GM15510 (cell line): ENCODE results near the gene SMOC2.

ENCODE experiments used
- POLR2A ChIP-seq: IDR thresholded peaks from 3 replicates; pipeline ENCODE4 v1.6.1; 2011; ENCODE audit warnings: borderline replicate concordance; ENCODE audit not compliant: insufficient read length; ENCODE audit errors: extremely low read depth

SMOC2 gene

DNA sequence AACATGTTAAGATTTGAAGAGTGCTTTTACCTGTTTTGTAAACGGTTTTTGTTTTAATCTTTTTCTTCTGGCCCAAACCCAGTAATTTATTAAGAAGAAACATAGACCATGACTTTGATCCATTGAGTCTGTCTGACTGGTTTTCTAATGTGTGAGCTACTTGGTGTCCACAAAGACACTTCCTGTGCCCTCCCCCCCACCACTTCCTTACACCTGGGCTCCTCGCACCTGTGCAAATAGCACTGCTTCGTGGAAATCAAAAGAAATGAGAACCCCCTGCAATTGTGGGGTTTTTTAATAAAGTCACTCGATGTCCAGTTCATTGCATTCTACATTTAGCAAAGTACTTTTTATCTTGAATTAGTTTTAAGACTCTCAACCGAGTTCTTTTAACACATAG lies 65.5 kb downstream of the SMOC2 start:
- TF ChIP-seq POLR2A, result no peak

DNA sequence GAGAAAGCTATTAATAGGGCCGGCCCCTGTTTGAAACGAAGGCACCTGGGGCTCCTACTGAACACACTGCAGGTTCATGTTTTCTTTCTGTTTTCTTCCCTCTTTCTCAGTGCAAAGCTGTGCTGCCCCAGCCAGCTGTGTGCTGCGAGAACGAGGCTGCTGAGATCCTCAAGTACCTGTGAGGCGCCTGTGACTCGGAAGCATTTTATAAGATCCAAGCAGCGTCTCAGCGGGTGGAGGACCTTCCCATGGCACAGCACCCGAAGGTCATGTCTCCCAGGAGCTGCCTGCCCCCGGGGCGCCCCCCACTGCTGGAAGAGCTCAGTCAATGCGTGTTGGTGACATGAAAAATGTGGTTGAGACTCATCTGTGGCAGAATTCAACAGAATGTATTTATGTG lies 66.3 kb downstream of the SMOC2 start:
- no peak for TF ChIP-seq POLR2A

DNA sequence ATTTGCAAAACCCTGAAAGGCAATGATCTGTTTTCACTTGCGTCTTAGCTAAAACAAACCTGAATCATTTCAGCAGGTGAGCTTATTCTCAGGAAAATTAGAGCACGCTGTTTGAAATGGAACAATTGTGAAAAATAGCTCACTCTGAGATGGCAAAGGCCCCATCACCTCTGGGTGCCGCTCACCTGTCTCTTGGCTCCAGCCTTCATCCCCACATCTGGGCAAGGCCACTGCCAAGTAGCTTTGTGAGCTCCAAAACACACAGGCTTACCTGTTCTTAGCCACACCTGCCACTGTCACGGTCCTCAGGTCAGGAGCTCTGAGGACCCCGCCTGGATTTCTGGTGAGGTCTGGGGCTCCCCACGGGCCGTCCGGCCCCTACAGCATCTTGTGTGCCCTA lies 66.7 kb downstream of the SMOC2 start:
- TF ChIP-seq POLR2A, result no peak

DNA sequence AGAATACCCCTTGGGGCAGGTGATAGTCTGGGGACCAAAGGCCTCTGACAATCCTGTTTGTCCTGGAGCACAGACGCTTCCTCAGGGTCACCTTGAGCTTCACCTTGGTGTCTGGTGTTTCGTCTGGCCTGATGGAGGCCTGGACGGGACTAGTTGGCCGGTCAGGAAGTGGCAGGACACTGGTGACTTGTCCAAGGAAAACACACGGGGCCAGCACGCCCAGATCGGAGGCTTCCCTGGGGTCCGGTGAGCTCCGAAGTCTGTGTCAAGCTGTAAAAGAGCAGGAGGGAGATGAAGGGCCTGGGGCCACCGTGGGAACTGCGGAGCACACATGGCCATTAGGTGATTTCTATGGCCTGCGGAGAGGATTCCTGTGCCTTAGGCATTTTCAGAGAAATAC lies 67.9 kb downstream of the SMOC2 start:
- no peak for TF ChIP-seq POLR2A

DNA sequence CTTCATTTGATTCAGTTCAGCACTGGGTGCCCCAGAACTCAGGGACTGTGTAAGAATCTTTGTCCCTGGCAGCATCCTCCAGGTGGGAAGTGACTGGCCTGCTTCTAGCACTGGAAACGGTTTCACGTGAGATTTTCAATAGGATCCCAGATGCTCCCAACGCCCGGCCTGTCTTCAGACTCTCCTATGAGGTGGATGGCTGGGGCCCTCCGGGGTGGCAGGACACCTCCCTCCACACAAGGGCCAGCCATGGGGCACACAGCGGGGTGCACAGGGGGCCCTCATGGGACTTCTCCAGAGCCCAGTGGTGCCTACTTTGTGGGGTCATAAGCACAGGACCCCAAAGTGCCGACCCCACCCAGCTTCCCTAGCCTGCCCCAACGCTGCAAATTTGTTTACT lies 72.8 kb downstream of the SMOC2 start:
- TF ChIP-seq POLR2A, result no peak

DNA sequence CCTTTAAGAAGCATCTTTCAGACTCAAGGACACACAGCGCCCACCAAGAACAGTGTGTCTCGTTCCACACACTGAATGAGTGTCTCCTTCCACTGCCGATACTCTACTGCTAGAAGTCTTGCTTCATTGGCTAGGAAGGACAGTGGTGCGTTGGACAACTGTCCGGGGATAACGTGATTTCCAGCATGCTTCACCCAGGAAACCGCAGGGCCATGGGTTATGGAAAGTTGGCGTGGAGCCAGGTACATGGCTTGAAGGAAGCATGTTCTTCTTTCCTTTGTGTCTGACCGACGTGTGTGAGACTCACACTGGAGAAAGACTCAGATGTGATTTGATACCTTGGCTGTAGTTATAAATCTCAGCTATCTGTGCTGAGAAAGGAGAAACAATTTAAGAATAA lies 73.2 kb downstream of the SMOC2 start:
- no peak for TF ChIP-seq POLR2A

DNA sequence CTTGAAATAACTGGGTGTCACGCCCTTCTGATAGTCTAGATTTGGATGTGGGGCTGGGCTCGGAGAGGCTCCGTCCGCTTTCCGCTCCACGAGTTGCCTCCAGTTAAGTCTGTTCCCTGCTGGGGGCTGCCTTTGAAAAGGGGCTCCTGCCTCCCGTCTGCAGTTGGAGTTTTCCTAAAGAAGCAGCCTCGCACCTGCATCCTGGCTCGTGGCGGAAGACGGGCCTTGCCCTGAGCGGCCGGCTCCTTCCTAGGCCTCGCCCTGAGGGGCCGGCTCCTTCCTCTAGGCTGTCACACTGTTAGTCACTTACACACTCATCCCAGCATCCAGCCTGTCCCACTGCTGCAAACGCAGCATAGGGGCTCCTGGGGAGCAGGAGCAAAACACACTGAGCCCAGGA lies 74.4 kb downstream of the SMOC2 start:
- no peak for TF ChIP-seq POLR2A

DNA sequence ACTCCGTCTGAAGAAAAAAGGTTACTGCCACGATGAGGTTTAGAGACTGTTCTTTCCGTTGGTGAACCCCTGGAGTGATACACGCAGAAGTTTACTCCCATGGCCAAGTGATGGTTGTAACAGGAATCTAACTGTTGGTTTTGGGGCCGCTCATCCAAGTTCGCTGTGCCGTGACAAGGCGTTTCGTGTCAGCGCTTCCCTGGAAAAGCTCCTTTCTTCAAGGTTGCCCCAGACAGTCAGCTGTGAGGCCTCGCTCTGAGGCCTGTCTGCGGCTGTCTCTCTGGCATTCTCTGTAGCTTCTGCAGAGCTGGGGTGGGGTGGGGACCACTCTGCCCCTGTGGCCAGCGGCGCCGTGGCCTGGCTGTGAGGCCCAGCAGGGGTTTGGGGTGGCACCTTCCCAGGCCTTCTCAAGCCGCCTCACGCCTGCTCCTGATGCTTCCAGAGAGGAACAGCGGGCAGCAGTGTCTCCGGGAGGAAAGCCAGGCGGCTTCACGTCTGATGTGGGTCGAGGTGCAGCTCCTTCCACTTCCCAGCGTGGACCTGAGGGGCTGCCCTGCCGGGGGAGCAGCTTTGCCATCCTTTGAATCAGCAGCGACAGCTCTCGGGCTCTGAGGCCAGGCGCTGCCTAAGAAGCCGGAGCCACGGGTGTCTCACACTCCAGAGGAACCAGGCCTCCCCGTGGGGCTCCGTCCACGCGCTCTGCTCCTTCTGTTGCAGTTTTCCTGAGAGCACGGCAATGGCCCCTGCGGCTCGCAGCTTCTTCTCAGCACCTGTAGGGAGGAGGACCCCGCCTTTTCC lies 76.2 kb downstream of the SMOC2 start:
- TF ChIP-seq POLR2A, result no peak

DNA sequence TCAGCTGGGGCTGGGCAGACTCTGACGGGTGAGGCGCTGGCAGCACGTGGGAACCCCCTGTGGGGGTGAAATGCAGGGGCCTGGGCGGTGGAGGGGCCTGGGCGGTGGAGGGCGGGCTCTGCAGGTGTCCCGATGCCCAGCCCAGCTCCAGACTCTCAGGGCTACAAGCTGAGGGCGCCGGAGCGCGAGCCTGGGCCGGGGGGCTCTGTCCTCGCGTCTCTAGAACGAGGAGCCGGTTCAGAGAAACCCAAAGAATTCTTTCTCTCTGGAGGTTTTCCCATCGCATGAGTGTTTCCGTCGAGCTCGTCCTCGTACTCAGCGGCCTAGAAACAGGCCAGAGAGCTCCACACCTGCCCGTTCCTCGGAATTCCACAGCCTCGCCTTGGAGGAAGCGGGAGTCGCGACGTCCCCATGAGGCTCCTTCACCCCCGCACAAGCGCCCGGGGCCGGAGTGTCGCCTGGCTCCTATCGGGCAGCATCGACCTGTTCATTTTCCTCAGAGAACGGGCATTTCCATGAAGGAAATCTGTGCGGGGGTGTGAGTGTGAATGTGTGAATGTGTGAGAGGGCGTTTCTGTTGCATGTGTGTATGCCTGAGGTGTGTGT lies 76.9 kb downstream of the SMOC2 start:
- no peak for TF ChIP-seq POLR2A

DNA sequence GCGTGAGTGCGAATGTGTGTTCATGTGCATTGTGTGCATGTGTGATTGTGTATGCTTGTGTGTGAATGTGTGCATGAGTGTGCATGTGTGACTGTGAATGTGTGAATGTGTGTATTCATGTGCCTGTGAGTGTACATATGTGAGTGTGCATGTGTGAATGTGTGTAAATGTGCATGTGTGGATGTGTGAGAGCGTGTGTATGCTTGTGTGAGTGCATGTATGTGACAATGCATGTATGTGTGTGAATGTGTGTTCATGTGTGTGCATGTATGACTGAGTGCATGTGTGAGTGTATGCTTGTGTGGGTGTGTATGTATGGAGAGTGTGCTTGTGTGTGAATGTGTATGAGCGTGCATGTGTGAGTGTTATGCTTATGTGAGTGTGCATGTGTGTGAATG lies 77.4 kb downstream of the SMOC2 start:
- TF ChIP-seq POLR2A, result no peak

DNA sequence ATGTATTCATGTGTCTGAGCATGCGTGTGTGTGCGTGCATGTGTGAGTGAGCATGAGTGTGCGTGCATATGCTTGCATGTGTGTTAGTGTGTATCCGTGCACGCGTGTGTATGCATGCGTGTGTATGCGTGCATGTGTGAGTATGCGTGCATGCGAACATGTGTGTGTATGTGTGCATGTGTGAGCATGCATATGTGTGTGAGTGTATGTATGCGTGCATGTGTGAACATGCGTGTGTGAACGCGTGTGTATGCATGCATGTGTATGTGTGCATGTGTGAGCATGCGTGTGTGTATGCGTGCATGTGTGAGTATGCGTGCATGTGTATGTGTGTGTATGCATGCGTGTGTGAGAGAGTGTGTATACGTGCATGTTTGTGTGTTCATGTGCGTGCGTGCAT lies 77.9 kb downstream of the SMOC2 start:
- TF ChIP-seq POLR2A, result no peak

DNA sequence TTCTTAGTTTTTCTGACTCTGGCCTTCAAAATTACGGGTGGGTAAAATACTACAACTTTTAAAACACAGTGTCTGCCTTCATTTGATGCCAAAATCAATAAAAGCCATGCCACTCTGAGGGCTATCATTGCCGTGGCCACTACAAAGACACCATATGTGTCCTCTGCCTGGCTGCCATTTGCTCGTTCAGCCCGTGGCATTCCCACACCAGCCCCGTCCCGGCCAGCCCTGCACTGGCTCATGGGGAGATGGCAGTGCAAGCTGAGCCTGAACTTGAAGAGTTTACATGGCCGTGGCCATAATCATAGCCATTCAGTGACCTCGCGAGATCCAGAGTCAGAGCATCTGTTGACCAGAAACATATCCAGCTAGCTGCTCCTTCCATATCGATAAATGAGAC lies 79.2 kb downstream of the SMOC2 start:
- no peak for TF ChIP-seq POLR2A

DNA sequence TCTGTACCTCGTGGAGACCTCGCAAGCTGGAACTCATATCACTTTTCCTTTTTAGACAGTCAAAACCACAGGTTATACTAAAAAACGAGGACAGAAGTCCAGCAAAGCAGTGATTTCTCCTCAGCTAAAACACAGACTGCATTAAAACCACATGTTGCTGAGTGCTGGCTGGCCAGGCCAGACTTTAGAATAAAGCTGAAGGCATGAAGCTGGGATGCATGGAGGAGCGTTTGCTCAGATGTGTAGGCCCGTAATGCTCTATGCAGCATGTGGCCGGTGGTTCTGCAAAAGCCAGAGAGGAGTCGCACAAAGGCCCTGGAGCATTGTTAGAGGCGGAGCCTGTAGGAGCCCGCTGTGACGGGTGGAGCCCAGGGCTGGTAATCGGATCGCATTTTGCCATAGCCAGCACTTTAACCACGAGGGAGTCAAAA lies 83.6 kb downstream of the SMOC2 start:
- TF ChIP-seq POLR2A, result no peak

DNA sequence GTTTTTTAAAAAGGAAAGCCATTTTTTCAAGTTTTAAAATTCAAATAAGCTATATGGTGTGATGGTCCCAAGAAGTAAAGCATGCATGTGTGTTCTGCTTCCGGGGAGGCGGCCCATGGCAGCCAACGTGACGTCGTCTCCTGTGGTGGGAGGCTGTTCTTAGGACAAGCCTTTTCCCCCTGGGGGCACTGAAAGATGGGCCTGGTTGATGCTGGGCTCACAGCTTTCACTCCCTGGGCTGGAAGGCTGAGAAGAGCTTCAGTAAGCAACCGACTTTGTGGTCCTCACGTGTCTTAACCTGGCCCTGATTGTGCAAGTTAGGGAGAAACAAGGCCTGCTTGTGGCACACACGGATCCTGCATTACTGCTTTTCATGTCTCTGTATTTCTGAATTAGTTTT lies 84.1 kb downstream of the SMOC2 start:
- no peak for TF ChIP-seq POLR2A

DNA sequence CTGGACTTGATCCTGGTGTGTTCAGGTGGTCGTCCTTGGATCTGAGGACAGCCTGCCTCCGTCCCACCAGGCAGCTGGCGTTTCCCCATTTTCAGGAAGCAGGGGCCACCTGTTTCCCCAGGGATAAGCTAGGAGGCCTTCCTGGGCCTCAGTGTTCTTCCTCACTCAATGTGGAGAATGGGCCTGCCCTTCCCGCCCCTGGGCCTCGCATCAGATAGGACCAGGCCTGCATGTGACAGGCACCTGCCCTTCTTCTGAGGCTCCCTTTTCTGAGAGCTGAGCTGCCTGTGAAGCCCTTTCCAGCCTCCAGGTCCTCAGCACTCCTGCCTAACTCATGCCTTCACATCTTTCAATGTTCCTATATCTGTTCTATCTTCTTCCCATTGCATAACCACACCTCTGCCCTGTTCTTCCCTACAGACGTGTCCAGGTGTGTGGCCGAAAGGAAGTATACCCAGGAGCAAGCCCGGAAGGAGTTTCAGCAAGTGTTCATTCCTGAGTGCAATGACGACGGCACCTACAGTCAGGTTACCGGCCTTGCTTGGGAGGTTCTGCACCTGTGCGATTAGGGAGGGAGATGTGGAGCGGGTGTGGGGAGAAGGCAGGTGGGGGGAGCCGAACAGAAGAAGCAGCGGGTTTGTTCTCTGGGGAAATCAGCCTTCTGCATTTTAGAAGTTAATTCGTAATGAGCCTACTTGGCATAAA lies 85.1 kb downstream of the SMOC2 start:
- TF ChIP-seq POLR2A, result no peak

DNA sequence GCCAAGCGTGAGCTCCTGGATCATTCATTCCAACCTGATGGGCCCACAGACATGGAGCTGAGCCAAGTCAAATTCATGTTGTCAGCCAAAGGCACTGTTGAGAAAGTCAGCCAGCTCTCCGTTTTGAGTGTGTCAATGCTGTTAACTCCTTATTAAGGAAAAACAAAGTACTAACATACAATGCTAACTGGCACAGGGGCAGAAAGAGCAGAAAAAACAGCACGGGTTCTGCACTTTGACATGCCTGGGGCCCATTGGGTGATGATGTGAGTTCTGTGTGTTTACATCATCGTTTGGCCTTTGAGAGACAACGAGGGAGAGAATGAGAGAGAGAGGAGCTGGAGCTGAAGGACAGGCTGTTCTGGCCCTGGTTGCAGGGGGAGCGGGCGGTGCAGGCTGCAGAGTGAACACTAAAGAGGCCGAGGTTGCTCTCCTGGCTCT lies 85.9 kb downstream of the SMOC2 start:
- TF ChIP-seq POLR2A, result no peak
